ENCODE results near the gene SPIN2B.

DNA sequence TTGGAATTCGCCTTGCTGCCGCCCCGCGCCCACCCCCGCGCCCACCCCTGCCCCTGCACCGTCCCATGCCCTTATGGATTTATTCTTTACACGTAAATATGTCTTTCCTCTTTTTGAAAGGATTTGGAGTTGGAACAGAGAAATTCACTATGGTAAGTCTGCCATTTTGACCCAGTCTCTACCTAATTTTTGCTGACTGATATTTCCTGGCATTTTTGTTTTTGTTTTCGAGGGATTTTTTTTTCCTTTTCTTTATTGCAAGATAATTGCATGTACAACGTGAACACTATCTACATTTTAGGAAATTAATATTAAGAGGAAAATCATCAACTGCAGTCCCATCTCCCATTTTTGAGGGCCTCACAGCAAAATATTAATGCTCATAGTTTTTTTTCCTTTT is 468 bp upstream of the SPIN2B start:
- TF ChIP-seq, protein P1, sequence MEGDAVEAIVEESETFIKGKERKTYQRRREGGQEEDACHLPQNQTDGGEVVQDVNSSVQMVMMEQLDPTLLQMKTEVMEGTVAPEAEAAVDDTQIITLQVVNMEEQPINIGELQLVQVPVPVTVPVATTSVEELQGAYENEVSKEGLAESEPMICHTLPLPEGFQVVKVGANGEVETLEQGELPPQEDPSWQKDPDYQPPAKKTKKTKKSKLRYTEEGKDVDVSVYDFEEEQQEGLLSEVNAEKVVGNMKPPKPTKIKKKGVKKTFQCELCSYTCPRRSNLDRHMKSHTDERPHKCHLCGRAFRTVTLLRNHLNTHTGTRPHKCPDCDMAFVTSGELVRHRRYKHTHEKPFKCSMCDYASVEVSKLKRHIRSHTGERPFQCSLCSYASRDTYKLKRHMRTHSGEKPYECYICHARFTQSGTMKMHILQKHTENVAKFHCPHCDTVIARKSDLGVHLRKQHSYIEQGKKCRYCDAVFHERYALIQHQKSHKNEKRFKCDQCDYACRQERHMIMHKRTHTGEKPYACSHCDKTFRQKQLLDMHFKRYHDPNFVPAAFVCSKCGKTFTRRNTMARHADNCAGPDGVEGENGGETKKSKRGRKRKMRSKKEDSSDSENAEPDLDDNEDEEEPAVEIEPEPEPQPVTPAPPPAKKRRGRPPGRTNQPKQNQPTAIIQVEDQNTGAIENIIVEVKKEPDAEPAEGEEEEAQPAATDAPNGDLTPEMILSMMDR (conservative IDR thresholded peaks at IDR 0.05; ENCODE audit: low read length), result no peak
- no peak for TF ChIP-seq EZH2phosphoT487 (IDR thresholded peaks at IDR 0.05; ENCODE audit: borderline replicate concordance, low read depth, low read length)

All from OCI-LY7 (cell line).